GM19240 (cell line): ENCODE data around the gene DMGDH.

Experiments
- DNase-seq: peaks from one replicate; pipeline ENCODE4 v3.0.0; 2011; ENCODE audit warnings: low spot score; ENCODE audit not compliant: insufficient read length

DMGDH gene

DNA sequence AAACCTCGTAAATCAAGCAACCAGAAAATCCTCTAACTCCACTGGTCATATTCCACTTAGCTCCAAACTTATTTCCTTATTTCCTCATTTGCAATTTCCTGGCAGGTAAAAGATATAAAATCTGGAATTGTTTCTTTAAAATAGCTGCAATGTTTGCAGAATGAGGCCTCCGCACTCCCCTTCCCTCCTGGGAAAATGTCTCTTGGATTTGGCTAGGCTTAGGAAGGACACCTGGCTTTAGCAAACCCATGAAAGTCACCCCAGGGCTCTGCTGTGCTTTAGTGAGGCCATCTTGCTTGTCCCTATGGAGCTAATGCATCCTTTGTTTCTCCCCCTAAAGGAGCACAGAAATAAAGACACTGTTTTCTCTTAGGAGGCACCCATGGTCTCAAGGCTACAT is 94.9 kb downstream of the DMGDH start:
- no peak for DNase-seq

DNA sequence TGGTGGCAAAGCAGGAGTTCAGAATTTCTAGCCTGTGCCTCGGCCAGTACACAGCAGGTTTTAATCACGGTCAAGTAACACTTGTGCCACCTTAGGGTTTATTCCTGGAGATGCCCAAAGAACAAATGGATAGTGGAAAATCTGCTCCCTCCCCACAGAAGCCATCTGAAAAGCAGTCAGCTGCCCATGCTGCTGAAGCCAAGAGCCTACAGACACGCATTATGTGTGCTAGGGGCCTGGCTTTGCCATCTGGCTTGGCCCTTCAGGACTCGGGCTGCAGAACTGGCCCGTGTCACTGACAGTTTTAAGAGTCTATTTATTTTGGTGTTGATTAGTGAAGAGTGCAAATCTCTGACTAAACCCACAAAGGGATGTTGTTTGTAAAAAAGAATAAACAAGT is 95.5 kb downstream of the DMGDH start:
- DNase-seq = no peak

DNA sequence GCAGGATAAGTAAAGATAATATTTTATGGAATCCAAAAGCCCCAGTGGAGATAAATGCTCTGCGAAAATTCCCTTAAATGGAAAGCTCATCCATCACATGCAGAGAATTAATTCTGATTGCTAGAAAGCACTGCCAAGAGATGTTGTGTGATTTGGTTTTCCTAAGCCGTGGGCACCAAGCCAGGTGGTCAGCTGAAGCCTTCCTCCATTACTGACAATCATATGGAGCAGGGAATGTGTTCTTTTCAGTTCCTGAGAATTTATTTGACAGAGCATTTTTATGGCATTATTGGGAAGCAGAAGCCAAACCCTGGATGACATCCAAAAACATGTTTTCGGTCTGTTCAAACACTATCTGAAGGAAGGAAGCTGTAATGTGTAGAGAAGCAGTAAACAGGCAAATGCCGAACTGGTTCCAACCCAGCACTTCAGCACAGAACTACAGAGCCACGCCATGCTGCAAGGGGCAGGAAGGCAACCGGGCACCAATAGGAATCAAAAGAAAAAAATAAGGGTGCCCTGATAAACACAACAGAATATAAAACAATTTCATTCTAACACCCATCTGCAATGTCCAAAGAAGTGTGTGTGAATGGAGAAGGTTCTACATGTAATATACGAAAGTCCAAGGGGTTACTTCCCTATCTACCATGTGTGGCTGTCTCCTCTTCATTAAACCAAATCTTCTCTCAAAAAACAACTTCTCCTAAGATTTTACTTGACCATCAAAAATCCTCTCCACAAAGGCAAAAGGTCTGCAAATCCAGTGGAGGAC is 96.6 kb downstream of the DMGDH start:
- DNase-seq = no peak

DNA sequence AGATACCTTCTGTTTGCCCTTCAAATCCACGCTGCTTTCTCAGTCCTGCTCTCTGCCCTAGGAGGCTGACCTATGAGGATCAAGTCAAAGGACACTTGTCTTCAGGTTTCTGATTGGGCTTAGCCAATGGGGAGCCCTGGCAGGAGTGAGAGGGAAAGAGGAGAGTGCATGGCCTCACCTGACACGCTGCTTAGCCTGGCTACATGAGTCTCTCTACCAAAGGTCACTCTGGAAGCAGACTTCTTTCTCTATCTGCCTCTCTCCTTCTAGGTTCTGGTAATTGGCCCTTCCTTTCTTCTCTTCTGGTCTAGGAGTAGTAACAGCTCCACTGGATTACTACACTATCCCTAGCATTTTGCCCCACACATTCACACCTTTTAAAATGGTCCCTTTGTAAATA is 97.5 kb downstream of the DMGDH start:
- no peak for DNase-seq

DNA sequence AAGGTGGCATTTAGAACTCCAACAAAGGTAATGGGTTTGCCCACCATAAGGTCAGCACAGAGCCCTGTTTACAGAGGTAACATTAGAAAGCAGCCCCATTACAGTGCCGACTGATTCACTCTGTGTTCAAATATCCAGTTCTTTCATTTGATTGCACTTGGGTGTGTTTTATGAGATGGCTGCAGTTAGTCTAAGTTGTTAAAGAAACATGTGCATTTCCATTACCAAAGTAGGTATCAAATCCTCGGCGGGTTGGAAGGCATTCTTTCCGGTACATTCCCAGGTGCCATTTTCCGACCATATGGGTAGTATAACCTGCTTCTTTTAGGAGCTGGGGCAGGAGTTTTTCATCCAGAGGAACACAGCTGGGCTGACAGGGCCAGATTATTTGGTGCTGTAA is 100.7 kb downstream of the DMGDH start:
- DNase-seq = no peak

DNA sequence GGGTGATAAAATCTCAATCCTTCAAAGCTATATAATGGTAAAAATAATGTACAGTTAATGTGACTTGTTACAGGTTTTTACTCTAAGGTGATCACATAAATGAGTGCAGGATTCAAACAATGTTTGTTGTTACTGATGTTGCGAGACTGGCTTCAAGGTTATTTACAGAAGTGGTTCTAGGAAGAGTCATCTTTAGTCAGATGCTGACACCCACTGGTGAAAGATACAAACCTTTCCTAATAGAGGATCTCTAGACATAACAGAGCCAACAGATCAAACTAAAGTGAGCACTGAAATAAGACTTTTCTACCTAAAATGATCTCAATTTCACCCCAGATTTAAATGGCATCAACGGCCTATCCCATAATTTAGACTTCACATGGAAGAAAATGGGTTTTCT is 104.6 kb downstream of the DMGDH start:
- DNase-seq = no peak

DNA sequence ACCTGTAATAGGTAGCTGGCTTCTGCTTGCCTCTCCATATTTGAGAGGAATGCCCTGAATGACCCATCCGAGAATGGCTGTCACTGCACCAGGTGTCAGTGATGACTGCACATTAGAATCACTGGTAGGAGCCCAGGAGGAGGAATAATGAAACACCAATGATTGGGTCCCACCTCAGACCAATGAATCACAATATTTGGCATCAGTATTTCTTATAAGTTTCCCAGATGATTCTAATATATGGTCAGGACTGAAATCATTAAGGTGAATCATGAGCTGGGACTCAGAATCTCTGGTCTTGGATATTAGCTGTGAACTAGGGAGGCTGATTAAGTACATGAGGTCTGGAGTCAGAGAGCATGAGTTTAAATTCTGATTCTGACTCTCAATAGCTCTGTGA is 107.7 kb downstream of the DMGDH start:
- DNase-seq = no peak

DNA sequence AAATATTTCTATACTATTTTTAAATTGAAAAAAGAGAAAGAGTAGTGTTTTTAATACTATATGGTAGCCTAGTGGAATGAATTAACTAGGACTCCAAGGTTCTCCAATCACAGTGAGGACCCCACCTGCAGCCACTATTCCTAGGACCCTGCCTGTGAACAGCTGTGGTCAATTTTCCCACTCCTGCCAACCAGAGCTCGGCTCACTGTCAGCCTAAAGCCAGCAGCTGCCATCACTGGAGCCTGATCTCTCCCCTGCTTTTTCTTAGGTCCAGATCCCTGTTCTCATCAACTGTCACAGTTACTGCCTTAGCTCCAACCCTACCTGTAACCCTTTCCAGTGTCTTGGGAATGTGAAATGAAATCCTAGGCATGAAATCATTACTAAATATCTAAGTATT is 109.7 kb downstream of the DMGDH start:
- no peak for DNase-seq

DNA sequence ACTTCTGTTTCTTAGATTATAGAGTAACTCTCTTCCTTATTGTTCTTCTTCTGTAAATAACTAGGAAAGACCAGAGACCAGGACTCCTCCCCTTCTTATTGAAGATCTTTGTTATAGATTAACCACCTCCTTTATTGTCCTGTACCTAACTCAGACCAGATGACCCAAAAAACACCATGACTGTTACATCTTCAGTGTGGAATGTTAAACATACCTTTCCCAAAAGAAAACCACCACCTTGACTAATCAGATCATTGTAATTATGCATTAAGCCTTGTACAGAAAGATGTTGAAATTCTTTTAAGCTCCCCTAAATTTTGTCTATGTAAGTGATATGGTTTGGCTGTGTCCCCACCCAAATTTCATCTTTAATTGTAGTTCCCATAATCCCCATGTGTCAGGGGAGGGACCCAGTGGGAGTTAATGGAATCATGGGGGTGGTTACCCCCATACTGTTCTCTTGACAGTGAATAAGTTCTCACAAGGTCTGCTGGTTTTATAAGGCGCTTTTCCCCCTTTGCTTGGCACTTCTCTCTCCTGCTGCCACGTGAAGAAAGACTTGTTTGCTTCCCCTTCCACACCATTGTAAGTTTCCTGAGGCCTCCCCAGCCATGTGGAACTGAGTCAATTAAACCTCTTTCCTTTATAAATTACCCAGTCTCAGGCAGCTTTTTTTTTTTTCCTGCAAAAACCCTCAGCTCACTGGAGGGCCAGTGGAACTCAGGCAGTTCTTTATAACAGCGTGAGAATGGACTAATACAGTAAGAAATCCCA is 110.6 kb downstream of the DMGDH start:
- no peak for DNase-seq

DNA sequence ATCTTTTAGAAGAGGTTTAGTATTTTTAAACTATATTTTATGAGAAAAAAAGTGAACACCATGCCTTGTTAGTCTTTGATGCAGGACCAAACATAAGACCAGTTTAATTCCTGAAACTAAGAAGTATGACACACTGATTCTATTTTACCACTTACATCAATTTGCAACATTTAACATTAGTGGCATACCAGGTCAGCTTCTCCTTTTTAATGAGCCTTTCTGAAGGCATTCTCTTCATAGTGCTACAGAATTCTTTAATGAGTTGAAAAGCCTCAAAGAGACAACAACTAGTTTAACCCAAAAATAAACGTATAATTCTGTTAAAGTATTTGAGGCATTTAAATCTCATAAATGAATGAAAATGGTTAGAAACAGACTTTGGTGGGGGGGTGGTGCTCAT is 112.6 kb downstream of the DMGDH start:
- no peak for DNase-seq

DNA sequence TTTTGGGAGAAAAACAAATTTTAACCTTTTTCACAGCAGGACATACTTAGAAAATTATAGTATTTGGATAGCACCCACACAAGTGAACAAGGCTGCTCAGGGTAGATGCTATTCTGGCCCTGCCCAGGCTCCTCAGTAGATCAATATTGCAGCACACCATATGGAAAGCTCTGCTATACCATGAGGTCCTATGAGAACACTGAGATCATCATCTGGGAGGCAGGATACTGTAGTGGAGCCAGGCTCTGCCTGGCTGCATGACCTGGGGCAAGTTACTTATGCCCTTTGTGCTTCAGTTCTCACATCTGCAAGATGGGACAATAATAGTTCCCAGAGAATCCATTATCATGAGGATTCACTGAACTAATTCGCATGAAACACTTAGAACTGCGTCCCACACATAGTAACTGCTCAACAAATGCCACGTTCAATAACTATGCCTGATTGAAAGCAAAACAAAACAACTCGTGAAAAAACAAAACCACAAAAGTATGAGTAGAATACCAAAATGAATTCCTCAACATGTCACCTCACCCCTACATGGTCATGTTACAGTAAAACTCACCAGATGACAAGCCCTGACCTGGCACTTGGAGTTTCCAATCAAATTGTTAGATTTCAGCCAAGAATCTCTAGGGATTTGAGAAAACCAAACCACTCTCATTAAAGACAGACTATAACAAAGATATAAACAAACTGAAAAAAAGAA is 116.2 kb downstream of the DMGDH start:
- no peak for DNase-seq
